NCI-H748 treated with DMSO at 0.1 percent for 48 hours (cell line): ENCODE measurements around the gene GLB1L3.
"Not testable (repeated sequence)": the region's sequence is repeated elsewhere in the genome, so short reads cannot be mapped to it uniquely, and the experiment has no call there.

Source experiments
- DNase-seq: peaks from one replicate; lab custom pipeline; 2025; lab: John Stamatoyannopoulos, UW

The GLB1L3 gene

GRCh38 chr11:134343646-134344045 lies 67.5 kb downstream of the GLB1L3 start:
- no peak for DNase-seq

- not testable (repeated sequence) for DNase-seq
These were observed 68.5 kb downstream of the GLB1L3 start for GRCh38 chr11:134344497-134345236.

GRCh38 chr11:134345237-134345550 lies 69.0 kb downstream of the GLB1L3 start:
- DNase-seq = no peak

- DNase-seq = no peak
These were observed 70.2 kb downstream of the GLB1L3 start for GRCh38 chr11:134346101-134346975.

- DNase-seq = no peak
These were observed 70.8 kb downstream of the GLB1L3 start for GRCh38 chr11:134346976-134347350.

- no peak for DNase-seq
These were observed 71.3 kb downstream of the GLB1L3 start for GRCh38 chr11:134347441-134347840.

- no peak for DNase-seq
These were observed 73.1 kb downstream of the GLB1L3 start for GRCh38 chr11:134349109-134349801.

GRCh38 chr11:134349802-134350355 lies 73.7 kb downstream of the GLB1L3 start:
- no peak for DNase-seq

GRCh38 chr11:134350381-134350780 lies 74.2 kb downstream of the GLB1L3 start:
- no peak for DNase-seq

- DNase-seq = no peak
These were observed 75.9 kb downstream of the GLB1L3 start for GRCh38 chr11:134352111-134352510.

GRCh38 chr11:134355136-134355535 lies 79.0 kb downstream of the GLB1L3 start:
- DNase-seq = no peak

GRCh38 chr11:134355656-134356055 lies 79.5 kb downstream of the GLB1L3 start:
- no peak for DNase-seq

GRCh38 chr11:134356656-134357544 lies 80.7 kb downstream of the GLB1L3 start:
- no peak for DNase-seq

GRCh38 chr11:134357545-134357839 lies 81.3 kb downstream of the GLB1L3 start:
- DNase-seq = no peak

GRCh38 chr11:134358165-134358855 lies 82.1 kb downstream of the GLB1L3 start:
- DNase-seq = no peak

GRCh38 chr11:134358856-134359490 lies 82.8 kb downstream of the GLB1L3 start:
- no peak for DNase-seq

GRCh38 chr11:134359646-134360045 lies 83.5 kb downstream of the GLB1L3 start:
- DNase-seq = no peak

- peak; percentile 15 for DNase-seq
These were observed 84.1 kb downstream of the GLB1L3 start for GRCh38 chr11:134360050-134360835.

GRCh38 chr11:134361661-134362060 lies 85.5 kb downstream of the GLB1L3 start:
- no peak for DNase-seq
